Caki2 (cell line): ENCODE results near the gene RASAL2. TPM values are rescaled to one million over a fixed set of nuclear protein-coding genes. Genes with fewer than 3 reads are reported as not detected.
"Not testable (repeated sequence)": the region's sequence is repeated elsewhere in the genome, so short reads cannot be mapped to it uniquely, and the experiment has no call there.

Source experiments
- DNase-seq: peaks from one replicate; pipeline ENCODE4 v3.0.0-alpha.2; 2015; ENCODE audit warnings: low read depth
- in situ Hi-C: cut with HindIII; loops from 2 replicates; pipeline ENCODE4 v1.10.0; 2016; ENCODE audit warnings: low sequenced_read_pairs, low pct_unique_long_range_greater_than_20kb, mixed read lengths
- total RNA-seq: library from RNA; depleted of rRNA; stranded (reverse); fragments of >200 nt; shearing (Covaris generic); gene quantifications from 2 replicates; pipeline ENCODE4 v1.2.3, GENCODE V29; 2014; ENCODE audit warnings: low replicate concordance

RASAL2 gene
- total RNA-seq, 1 experiment from 2014 or later, result 7.4 TPM

- in situ Hi-C loops, result no loop called here
Measured at GRCh38 chr1:178342745-178343144, 248.8 kb downstream of the RASAL2 start.

GRCh38 chr1:178344513-178345091, 250.7 kb downstream of the RASAL2 start:
- DNase-seq, result peak; percentile 65
- in situ Hi-C loops, result no loop called here

More at GRCh38 chr1:178342745-178343144, 248.8 kb downstream of the RASAL2 start:
- no peak for DNase-seq

DNA sequence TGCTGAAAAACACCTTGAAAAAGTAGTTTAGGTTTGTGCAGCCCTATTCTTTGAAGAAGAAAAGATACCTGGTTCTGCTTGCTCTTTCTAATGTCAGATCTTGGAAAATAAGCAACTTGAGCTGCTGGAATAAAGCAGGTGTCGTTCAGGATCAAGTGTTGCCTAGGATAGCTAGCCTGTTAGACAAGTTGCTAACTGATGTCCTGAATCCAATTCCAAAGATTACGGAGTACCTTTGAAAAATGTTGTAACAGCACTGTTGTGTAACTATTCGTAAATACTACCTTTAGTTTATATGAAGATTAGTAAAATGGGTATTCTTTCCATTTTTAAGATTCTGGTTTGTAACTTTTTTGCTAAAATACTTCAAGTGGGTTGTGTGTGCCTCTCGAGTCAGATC, 251.3 kb downstream of the RASAL2 start:
- in situ Hi-C loops, result no loop called here
- no peak for DNase-seq

DNA sequence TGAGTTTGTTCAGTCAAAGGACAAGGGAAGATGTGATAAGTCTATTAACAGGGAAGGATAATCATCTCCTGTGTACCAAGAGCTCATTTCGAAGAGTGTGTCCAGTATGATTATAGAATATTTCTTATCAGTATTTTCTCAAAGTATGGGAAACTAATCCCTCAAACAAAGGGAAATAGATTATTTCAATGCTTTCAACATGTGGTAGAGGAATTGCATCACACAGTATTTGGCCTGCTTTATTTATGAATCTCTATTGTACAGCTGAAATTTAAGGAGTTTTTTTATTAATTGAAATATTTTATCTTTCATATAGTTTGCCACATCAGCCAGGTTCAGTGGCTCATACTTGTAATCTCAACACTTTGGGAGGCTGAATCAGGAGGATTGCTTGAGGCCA, 251.9 kb downstream of the RASAL2 start:
- in situ Hi-C loops, result no loop called here
- no peak for DNase-seq

- in situ Hi-C loops, result no loop called here
- no peak for DNase-seq
Measured at GRCh38 chr1:178349801-178350200, 255.9 kb downstream of the RASAL2 start.

- in situ Hi-C loops, DNase-seq: not testable (repeated sequence)
Measured at GRCh38 chr1:178351911-178352310, 258.0 kb downstream of the RASAL2 start.

DNA sequence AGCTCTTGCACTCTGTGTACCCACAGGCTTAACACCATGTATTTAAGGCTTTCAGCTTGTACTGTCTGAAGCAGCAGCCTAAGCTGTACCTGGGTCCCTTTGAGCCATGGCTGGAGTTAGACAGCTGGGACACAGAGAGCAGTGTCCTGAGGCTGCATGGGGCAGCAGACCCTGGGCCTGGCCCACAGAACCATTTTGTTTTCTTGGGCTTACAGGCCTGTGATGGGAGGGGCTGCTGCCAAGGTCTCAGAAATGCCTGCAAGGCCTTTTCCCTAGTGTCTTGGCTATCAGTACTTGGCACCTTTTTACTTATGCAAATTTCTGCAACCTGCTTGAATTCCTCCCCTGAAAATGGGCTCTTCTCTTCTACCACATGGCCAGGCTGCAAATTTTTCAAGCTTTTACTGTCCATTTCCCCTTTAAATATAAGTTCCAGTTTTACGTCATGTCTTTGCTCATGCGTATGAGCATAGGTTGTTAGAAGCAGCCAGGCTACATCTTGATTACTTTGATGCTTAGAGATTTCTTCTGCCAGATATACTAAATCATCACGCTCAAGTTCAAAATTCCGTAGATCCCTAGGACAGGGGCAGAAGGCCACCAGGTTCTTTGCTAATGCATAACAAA, 259.0 kb downstream of the RASAL2 start:
- in situ Hi-C loops, result no loop called here
- no peak for DNase-seq

GRCh38 chr1:178353524-178353923, 259.6 kb downstream of the RASAL2 start:
- DNase-seq, result no peak
- in situ Hi-C loops, result no loop called here

- in situ Hi-C loops, result no loop called here
- no peak for DNase-seq
Measured at GRCh38 chr1:178354816-178355215, 260.9 kb downstream of the RASAL2 start.

DNA sequence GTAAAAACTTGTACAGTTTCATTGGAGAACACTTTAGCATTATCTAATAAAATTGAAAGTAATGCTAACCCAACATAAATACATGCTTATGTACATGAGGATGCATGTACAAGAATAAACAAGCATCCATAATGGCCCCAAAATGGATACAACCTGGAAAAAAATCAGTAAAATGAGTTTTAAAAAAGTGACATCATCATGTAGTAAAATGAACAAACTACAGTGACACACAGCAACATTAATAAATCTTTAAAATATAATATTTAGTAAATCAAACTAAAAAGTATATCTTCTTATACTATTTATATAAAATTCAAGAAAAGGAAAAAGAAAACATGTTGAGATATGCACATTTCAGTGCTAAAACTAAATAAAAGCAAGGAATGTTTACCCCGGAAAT, 262.4 kb downstream of the RASAL2 start:
- in situ Hi-C loops, result no loop called here

DNA sequence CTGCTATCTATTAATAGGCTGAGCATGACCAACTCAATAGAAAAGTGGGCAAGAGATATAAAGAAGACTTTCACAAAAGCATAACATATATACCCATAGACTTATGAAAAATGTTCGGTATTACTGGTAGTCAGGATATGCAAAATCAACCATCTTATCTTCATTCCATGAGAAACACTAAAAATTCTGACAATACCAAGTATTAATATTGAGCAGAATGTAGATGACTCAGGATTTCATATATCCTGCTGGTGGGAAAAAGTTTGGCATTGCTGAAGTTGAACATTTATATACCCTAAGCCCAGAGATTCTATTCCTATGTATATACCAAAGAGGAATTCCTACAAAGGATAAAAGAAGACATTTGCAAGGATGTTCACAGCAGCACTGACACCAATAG, 264.6 kb downstream of the RASAL2 start:
- no peak for DNase-seq
- in situ Hi-C loops, result no loop called here

More for the DNA sequence above, 262.4 kb downstream of the RASAL2 start:
- no peak for DNase-seq

DNA sequence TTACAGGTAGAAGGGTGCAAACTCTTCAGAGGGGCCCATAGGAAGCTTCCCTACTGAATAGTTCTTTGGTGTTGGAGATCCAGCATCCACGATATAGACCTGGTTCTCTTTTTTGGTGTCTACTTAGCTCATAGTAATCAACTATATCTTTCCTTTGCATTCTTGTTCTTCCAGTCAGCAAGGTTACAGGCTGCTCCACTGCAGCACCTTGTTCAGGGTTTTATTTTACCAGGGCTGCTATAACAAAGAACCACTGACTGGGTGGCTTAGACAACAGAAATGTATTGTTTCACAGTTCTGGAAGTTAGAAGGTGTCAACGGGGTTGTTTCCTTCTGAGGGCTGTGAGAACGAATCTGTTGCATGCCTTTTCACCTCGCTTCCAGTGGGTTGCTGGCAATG, 266.5 kb downstream of the RASAL2 start:
- in situ Hi-C loops, result no loop called here
- DNase-seq, result no peak

- in situ Hi-C loops, result no loop called here
- DNase-seq, result no peak
Measured at GRCh38 chr1:178361847-178362246, 267.9 kb downstream of the RASAL2 start.

GRCh38 chr1:178362747-178363146, 268.8 kb downstream of the RASAL2 start:
- in situ Hi-C loops, result no loop called here

GRCh38 chr1:178364782-178365181, 270.9 kb downstream of the RASAL2 start:
- no peak for DNase-seq
- in situ Hi-C loops, result no loop called here

More at GRCh38 chr1:178362747-178363146, 268.8 kb downstream of the RASAL2 start:
- DNase-seq, result no peak

DNA sequence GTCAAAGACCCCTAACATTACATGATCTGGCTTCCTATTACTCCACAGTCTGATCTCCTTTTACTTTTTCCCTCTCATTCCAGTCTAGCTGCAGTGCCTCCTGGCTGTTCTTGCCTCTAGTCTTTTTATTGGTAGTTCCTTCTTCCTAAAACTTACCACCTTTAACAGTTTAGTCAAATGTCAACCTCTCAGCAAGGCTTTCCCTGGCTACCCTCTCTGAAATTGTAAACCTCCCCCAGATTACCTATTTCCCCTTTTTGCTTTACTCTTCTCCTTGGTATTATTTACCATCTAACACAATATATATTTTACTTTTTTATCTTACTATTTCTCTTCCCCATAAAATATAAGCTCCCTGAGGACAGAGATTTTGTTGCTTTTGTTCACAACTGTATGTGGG, 273.2 kb downstream of the RASAL2 start:
- in situ Hi-C loops, result no loop called here
- no peak for DNase-seq

DNA sequence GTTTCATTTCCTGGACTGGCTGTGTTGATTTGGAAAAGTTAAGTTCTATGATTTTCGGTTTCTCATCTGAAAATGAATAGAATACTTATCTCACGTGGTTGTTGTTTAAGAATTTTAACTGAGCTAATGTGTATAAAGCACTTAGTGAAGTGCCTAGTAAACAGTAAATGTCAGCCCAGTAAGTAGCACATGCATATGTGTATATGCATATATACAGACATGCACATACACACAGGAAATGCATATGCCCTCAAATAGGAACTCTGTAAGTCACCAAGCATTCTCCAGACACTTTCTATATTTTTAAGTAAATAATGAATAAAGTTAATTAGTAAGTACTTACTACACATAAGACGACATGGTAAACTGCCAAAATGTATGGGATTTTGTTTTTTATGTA, 274.3 kb downstream of the RASAL2 start:
- DNase-seq, result no peak
- in situ Hi-C loops, result no loop called here

DNA sequence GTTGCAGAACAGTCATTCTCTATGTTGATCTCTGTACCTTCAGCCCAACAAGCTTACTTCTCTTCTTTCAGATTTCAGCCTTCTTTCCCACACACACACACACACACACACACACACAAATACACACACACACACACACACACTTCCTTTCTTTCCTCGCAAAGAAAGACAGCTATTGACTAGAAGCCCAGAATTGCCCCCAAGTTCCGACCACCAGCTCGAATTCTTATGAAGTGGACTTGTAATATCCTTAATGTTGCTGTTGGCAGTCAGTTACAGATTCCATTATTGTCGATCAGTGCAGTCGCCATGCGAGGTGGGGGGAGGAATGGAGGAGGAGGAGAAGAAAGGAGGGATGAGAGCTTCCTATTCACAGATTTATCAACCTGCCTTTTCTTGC, 277.3 kb downstream of the RASAL2 start:
- in situ Hi-C loops, result no loop called here
- no peak for DNase-seq

- in situ Hi-C loops, result no loop called here
- no peak for DNase-seq
Measured at GRCh38 chr1:178371933-178372388, 278.1 kb downstream of the RASAL2 start.

GRCh38 chr1:178374016-178374415, 280.1 kb downstream of the RASAL2 start:
- no peak for DNase-seq
- in situ Hi-C loops, result no loop called here
